ENCODE data around the gene ZNF793. TPM values are rescaled to one million over a fixed set of nuclear protein-coding genes. Genes with fewer than 3 reads are reported as not detected.
A peak's percentile ranks its signal among the peaks of the same experiment; 100 is the strongest.

Gene ZNF793
- total RNA-seq, 1 experiment from 2014 or later: 16.3 TPM

- peak; percentile 88 for DNase-seq (ENCODE audit: low spot score)
- POLR2A ChIA-PET: interaction anchor here (0.9 to 1.2 kb wide), 3 partner anchors 40 to 132 kb away, joined by 3 to 9 read pairs (median 5); partner anchors contain the start of genes ZNF540, ZNF571 and ZNF793
Measured at GRCh38 chr19:37466798-37467607, 39.7 kb upstream of the ZNF793 start, which contains the start of gene ZNF569. ZNF569 (minus strand) TSS chr19:37467444; CDS start chr19:37444921, 22,523 bp downstream.

GRCh38 chr19:37467608-37468090 lies 39.1 kb upstream of the ZNF793 start:
- POLR2A ChIA-PET: interaction anchor here (0.9 to 1.2 kb wide), 3 partner anchors 39 to 133 kb away, joined by 3 to 9 read pairs (median 5); partner anchors contain the start of genes ZNF540, ZNF571 and ZNF793
- H3K27ac Mint-ChIP-seq: peak overlapping the region; percentile 98
- no peak for ATAC-seq
- H3K4me3 Mint-ChIP-seq: peak overlapping the region; percentile 98
- CTCF ChIA-PET: interaction anchor here (0.8 to 1.9 kb wide), 2 partner anchors 97 to 250 kb away, joined by 5 to 6 read pairs; partner anchors contain the start of genes ZNF383 and ZNF527
- H3K36me3 Mint-ChIP-seq: peaks cover 9% of the 10 kb centered on the region
- H3K27me3 Mint-ChIP-seq (ENCODE audit: low read depth): no peaks in the 10 kb centered on the region
- H3K9me3 Mint-ChIP-seq: no peaks in the 10 kb centered on the region
- DNase-seq (ENCODE audit: low spot score): no peak
- H3K4me1 Mint-ChIP-seq: peaks cover 14% of the 10 kb centered on the region
- TF ChIP-seq RELA (CRISPR knock-in tag; IDR thresholded peaks at IDR 0.05; ENCODE audit: borderline replicate concordance) (no peak), CREB1 (CRISPR knock-in tag; IDR thresholded peaks at IDR 0.05) (no peak), ATF2 (CRISPR knock-in tag; IDR thresholded peaks at IDR 0.05; ENCODE audit: borderline replicate concordance, low read depth) (no peak), ZNF121 (CRISPR knock-in tag; IDR thresholded peaks at IDR 0.05) (no peak)
- TF ChIP-seq, protein P1, sequence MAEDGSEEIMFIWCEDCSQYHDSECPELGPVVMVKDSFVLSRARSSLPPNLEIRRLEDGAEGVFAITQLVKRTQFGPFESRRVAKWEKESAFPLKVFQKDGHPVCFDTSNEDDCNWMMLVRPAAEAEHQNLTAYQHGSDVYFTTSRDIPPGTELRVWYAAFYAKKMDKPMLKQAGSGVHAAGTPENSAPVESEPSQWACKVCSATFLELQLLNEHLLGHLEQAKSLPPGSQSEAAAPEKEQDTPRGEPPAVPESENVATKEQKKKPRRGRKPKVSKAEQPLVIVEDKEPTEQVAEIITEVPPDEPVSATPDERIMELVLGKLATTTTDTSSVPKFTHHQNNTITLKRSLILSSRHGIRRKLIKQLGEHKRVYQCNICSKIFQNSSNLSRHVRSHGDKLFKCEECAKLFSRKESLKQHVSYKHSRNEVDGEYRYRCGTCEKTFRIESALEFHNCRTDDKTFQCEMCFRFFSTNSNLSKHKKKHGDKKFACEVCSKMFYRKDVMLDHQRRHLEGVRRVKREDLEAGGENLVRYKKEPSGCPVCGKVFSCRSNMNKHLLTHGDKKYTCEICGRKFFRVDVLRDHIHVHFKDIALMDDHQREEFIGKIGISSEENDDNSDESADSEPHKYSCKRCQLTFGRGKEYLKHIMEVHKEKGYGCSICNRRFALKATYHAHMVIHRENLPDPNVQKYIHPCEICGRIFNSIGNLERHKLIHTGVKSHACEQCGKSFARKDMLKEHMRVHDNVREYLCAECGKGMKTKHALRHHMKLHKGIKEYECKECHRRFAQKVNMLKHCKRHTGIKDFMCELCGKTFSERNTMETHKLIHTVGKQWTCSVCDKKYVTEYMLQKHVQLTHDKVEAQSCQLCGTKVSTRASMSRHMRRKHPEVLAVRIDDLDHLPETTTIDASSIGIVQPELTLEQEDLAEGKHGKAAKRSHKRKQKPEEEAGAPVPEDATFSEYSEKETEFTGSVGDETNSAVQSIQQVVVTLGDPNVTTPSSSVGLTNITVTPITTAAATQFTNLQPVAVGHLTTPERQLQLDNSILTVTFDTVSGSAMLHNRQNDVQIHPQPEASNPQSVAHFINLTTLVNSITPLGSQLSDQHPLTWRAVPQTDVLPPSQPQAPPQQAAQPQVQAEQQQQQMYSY (CRISPR knock-in tag; IDR thresholded peaks at IDR 0.05): peak; percentile 66

More at GRCh38 chr19:37466798-37467607, 39.7 kb upstream of the ZNF793 start, which contains the start of gene ZNF569:
- peak; percentile 78 for ATAC-seq
- peak within 1 kb of the TSS; percentile 98 for H3K4me3 Mint-ChIP-seq
- TF ChIP-seq NFE2L1 (CRISPR knock-in tag; IDR thresholded peaks at IDR 0.05) (no peak), SP1 (CRISPR knock-in tag; conservative IDR thresholded peaks at IDR 0.05) (peak; percentile 62; the same call in 1 of the 2 replicates), USF1 (CRISPR knock-in tag; IDR thresholded peaks at IDR 0.05) (0 out of 2 replicates have a peak, but pooled peaks have one; percentile 8), TEAD1 (CRISPR knock-in tag; IDR thresholded peaks at IDR 0.05) (peak; percentile 53; the same call in 1 of the 2 replicates), E2F5 (CRISPR knock-in tag; IDR thresholded peaks at IDR 0.05) (0 out of 2 replicates have a peak, but pooled peaks have one; percentile 58), FOXK1 (CRISPR knock-in tag; IDR thresholded peaks at IDR 0.05) (peak; percentile 44), GABPB1 (CRISPR knock-in tag; IDR thresholded peaks at IDR 0.05) (peak; percentile 87), RELA (CRISPR knock-in tag; IDR thresholded peaks at IDR 0.05; ENCODE audit: borderline replicate concordance) (0 out of 2 replicates have a peak, but pooled peaks have one; percentile 52), MYBL2 (CRISPR knock-in tag; IDR thresholded peaks at IDR 0.05) (peak; percentile 70; the same call in 1 of the 2 replicates), ZNF138 (CRISPR knock-in tag; conservative IDR thresholded peaks at IDR 0.05) (no peak)
- TF ChIP-seq, protein P2, sequence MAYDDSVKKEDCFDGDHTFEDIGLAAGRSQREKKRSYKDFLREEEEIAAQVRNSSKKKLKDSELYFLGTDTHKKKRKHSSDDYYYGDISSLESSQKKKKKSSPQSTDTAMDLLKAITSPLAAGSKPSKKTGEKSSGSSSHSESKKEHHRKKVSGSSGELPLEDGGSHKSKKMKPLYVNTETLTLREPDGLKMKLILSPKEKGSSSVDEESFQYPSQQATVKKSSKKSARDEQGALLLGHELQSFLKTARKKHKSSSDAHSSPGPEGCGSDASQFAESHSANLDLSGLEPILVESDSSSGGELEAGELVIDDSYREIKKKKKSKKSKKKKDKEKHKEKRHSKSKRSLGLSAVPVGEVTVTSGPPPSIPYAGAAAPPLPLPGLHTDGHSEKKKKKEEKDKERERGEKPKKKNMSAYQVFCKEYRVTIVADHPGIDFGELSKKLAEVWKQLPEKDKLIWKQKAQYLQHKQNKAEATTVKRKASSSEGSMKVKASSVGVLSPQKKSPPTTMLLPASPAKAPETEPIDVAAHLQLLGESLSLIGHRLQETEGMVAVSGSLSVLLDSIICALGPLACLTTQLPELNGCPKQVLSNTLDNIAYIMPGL (CRISPR knock-in tag; IDR thresholded peaks at IDR 0.05): peak; percentile 70; the same call in 1 of the 2 replicates
- TF ChIP-seq, protein P3, sequence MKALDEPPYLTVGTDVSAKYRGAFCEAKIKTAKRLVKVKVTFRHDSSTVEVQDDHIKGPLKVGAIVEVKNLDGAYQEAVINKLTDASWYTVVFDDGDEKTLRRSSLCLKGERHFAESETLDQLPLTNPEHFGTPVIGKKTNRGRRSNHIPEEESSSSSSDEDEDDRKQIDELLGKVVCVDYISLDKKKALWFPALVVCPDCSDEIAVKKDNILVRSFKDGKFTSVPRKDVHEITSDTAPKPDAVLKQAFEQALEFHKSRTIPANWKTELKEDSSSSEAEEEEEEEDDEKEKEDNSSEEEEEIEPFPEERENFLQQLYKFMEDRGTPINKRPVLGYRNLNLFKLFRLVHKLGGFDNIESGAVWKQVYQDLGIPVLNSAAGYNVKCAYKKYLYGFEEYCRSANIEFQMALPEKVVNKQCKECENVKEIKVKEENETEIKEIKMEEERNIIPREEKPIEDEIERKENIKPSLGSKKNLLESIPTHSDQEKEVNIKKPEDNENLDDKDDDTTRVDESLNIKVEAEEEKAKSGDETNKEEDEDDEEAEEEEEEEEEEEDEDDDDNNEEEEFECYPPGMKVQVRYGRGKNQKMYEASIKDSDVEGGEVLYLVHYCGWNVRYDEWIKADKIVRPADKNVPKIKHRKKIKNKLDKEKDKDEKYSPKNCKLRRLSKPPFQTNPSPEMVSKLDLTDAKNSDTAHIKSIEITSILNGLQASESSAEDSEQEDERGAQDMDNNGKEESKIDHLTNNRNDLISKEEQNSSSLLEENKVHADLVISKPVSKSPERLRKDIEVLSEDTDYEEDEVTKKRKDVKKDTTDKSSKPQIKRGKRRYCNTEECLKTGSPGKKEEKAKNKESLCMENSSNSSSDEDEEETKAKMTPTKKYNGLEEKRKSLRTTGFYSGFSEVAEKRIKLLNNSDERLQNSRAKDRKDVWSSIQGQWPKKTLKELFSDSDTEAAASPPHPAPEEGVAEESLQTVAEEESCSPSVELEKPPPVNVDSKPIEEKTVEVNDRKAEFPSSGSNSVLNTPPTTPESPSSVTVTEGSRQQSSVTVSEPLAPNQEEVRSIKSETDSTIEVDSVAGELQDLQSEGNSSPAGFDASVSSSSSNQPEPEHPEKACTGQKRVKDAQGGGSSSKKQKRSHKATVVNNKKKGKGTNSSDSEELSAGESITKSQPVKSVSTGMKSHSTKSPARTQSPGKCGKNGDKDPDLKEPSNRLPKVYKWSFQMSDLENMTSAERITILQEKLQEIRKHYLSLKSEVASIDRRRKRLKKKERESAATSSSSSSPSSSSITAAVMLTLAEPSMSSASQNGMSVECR (CRISPR knock-in tag; IDR thresholded peaks at IDR 0.05; ENCODE audit: borderline replicate concordance): peak; percentile 72; the same call in 1 of the 2 replicates
- TF ChIP-seq, protein P4, sequence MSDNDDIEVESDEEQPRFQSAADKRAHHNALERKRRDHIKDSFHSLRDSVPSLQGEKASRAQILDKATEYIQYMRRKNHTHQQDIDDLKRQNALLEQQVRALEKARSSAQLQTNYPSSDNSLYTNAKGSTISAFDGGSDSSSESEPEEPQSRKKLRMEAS (CRISPR knock-in tag; IDR thresholded peaks at IDR 0.05): no peak; the same call in 1 of the 2 replicates
- H3K4me1 Mint-ChIP-seq: peaks cover 14% of the 10 kb centered on the region
- CTCF ChIA-PET: interaction anchor here (0.8 to 1.9 kb wide), 2 partner anchors 96 to 249 kb away, joined by 5 to 6 read pairs; partner anchors contain the start of genes ZNF383 and ZNF527
- peaks cover 9% of the 10 kb centered on the region for H3K36me3 Mint-ChIP-seq
- H3K27me3 Mint-ChIP-seq (ENCODE audit: low read depth): no peaks in the 10 kb centered on the region
- H3K9me3 Mint-ChIP-seq: no peaks in the 10 kb centered on the region
- H3K27ac Mint-ChIP-seq: peak within 1 kb of the TSS; percentile 98

All from WTC11 (cell line).